ENCODE data around the gene SMIM11. TPM values are rescaled to one million over a fixed set of nuclear protein-coding genes. Genes with fewer than 3 reads are reported as not detected.
"Not testable (repeated sequence)": the region's sequence is repeated elsewhere in the genome, so short reads cannot be mapped to it uniquely, and the experiment has no call there.

Gene SMIM11
- total RNA-seq, 1 experiment from 2014 or later, result 1.3 TPM

- H3K4me3 ChIP-seq (ENCODE audit: low read depth, low read length, poor library complexity, severe bottlenecking); BruUV-seq (replicated peaks); CTCF ChIA-PET; POLR2A ChIA-PET (ENCODE audit: low non-redundant PET); H3K27me3 ChIP-seq (replicated peaks; ENCODE audit: insufficient read depth, low read depth, low read length, poor library complexity); H3K36me3 ChIP-seq (ENCODE audit: insufficient read depth, low read length, poor library complexity, severe bottlenecking); H3K9me3 ChIP-seq (ENCODE audit: low read depth, low read length, poor library complexity, severe bottlenecking); H3K4me1 ChIP-seq (ENCODE audit: insufficient read depth, low read length, poor library complexity, severe bottlenecking); DNase-seq (ENCODE audit: low spot score); H3K27ac ChIP-seq (ENCODE audit: low read depth, low read length, poor library complexity, severe bottlenecking); intact Hi-C loops (cut with micrococcal nuclease; ENCODE audit: unreplicated experiment): not testable (repeated sequence)
These were observed 54.4 kb downstream of the SMIM11 start for GRCh38 chr21:34429710-34430109.

Other genes with a start within 250 kb of the SMIM11 start
- gene KCNE2, start 11.5 kb upstream of the SMIM11 start, total RNA-seq (2021), result 0.31 and 0.39 TPM in 2 replicates
- not detected in 2 replicates for gene SMIM34, start 48.4 kb downstream of the SMIM11 start, total RNA-seq (2021)
- 0.13 TPM in 1 of 2 replicates, not detected in the other for gene KCNE1, start 136.7 kb downstream of the SMIM11 start, total RNA-seq (2021)
- gene RCAN1, start 239.6 kb downstream of the SMIM11 start, total RNA-seq (2021), result 5.4 and 8.2 TPM in 2 replicates

Data from A673 (cell line).